Measurements from ENCODE around the gene TBX5.

TBX5 gene

GRCh38 chr12:114434341-114434740 is 28.4 kb upstream of the TBX5 start:
- in situ Hi-C loops (cut with MboI; ENCODE audit: low sequenced_read_pairs) = no loop called here

- in situ Hi-C loops (cut with MboI; ENCODE audit: low sequenced_read_pairs) = no loop called here
Observed at GRCh38 chr12:114431902-114432301, 26.0 kb upstream of the TBX5 start.

GRCh38 chr12:114430306-114430705 is 24.4 kb upstream of the TBX5 start:
- in situ Hi-C loops (cut with MboI; ENCODE audit: low sequenced_read_pairs) = no loop called here

- in situ Hi-C loops (cut with MboI; ENCODE audit: low sequenced_read_pairs) = no loop called here
Observed at GRCh38 chr12:114425031-114425626, 19.2 kb upstream of the TBX5 start.

GRCh38 chr12:114420944-114421335 is 15.0 kb upstream of the TBX5 start:
- in situ Hi-C loops (cut with MboI; ENCODE audit: low sequenced_read_pairs) = no loop called here

GRCh38 chr12:114420182-114420943 is 14.4 kb upstream of the TBX5 start:
- in situ Hi-C loops (cut with MboI; ENCODE audit: low sequenced_read_pairs) = no loop called here

GRCh38 chr12:114416028-114416427 is 10.1 kb upstream of the TBX5 start:
- in situ Hi-C loops (cut with MboI; ENCODE audit: low sequenced_read_pairs) = no loop called here

- in situ Hi-C loops (cut with MboI; ENCODE audit: low sequenced_read_pairs) = no loop called here
Observed at GRCh38 chr12:114415525-114415868, 9.6 kb upstream of the TBX5 start.

- in situ Hi-C loops (cut with MboI; ENCODE audit: low sequenced_read_pairs) = no loop called here
Observed at GRCh38 chr12:114414866-114415524, 9.1 kb upstream of the TBX5 start.

GRCh38 chr12:114414031-114414865 is 8.3 kb upstream of the TBX5 start:
- in situ Hi-C loops (cut with MboI; ENCODE audit: low sequenced_read_pairs) = no loop called here

GRCh38 chr12:114412825-114413749 is 7.1 kb upstream of the TBX5 start:
- in situ Hi-C loops (cut with MboI; ENCODE audit: low sequenced_read_pairs) = no loop called here

GRCh38 chr12:114412307-114412706 is 6.4 kb upstream of the TBX5 start:
- in situ Hi-C loops (cut with MboI; ENCODE audit: low sequenced_read_pairs) = no loop called here

- in situ Hi-C loops (cut with MboI; ENCODE audit: low sequenced_read_pairs) = no loop called here
Observed at GRCh38 chr12:114411071-114411837, 5.3 kb upstream of the TBX5 start.

GRCh38 chr12:114409852-114410600 is 4.1 kb upstream of the TBX5 start:
- in situ Hi-C loops (cut with MboI; ENCODE audit: low sequenced_read_pairs) = no loop called here

GRCh38 chr12:114408886-114409851 is 3.2 kb upstream of the TBX5 start:
- in situ Hi-C loops (cut with MboI; ENCODE audit: low sequenced_read_pairs) = no loop called here

- in situ Hi-C loops (cut with MboI; ENCODE audit: low sequenced_read_pairs) = no loop called here
Observed at GRCh38 chr12:114408471-114408885, 2.5 kb upstream of the TBX5 start.

GRCh38 chr12:114407842-114408411 is 2.0 kb upstream of the TBX5 start:
- in situ Hi-C loops (cut with MboI; ENCODE audit: low sequenced_read_pairs) = no loop called here
